Measurements from ENCODE around the gene SLC9A5.

The SLC9A5 gene

DNA sequence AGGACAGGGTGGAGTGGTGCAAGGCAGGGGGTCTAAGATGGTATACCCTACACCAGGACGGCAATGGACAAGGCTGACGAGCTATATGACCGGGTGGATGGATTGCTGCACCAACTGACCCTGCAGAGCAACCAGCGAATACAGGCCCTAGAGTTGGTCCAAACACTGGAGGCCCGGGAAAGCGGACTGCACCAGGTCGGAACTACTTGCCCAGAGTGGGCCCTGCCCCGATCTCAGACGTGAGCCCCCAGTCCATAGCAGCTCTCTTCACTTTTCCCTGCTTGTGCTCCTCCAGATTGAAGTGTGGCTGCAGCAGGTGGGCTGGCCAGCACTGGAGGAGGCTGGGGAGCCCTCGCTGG is 33.6 kb downstream of the SLC9A5 start:
- no peak for DNase-seq

DNA sequence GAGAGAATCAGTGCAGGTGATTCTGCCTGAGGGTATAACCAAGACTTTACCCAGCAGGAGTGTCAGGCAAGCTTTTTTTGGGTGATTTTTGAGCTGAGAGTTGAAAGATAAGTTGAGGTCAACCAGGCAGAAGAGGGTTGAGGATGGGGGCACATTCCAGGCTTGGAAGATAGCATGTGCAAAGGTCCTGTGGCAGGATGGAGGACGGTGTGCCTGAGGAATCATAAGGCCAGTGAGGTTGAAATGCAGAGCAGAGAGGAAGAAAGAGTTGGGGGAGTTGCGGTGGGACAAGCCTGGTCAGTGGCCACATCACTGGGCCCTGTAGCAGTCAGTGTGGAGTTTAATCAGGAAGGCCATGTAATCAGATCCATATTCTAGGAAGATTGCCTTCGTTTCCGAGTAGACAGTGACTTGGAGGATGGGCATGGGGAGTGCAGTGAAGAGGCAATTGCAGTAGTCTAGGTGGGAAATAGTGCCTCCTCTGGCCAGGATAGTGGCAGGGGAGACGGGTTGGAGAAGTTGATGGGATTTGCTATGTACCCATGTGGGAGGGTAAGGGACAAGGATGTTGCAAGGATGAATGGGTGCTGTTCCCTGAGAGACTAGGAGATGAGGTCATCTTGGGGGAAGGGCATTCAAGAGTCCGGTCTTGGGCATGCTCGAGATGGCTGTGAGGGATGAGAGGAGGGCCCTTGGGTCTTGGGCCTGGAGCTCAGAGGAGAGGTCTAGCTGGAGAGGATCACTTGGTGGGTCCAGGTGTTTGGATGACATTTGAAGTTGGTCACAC is 34.5 kb downstream of the SLC9A5 start:
- DNase-seq, result no peak

GRCh38 chr16:67283826-67284555 is 35.2 kb downstream of the SLC9A5 start:
- DNase-seq, result no peak

- DNase-seq, result no peak
Measured at GRCh38 chr16:67284699-67285646, 36.2 kb downstream of the SLC9A5 start.

GRCh38 chr16:67286441-67287235 is 37.9 kb downstream of the SLC9A5 start:
- no peak for DNase-seq

GRCh38 chr16:67287960-67288359 is 39.2 kb downstream of the SLC9A5 start:
- no peak for DNase-seq

GRCh38 chr16:67291461-67291860 is 42.7 kb downstream of the SLC9A5 start:
- DNase-seq, result no peak

- DNase-seq, result no peak
Measured at GRCh38 chr16:67294171-67294757, 45.5 kb downstream of the SLC9A5 start.

- no peak for DNase-seq
Measured at GRCh38 chr16:67294938-67295361, 46.2 kb downstream of the SLC9A5 start.

GRCh38 chr16:67296420-67296819 is 47.6 kb downstream of the SLC9A5 start:
- no peak for DNase-seq

DNA sequence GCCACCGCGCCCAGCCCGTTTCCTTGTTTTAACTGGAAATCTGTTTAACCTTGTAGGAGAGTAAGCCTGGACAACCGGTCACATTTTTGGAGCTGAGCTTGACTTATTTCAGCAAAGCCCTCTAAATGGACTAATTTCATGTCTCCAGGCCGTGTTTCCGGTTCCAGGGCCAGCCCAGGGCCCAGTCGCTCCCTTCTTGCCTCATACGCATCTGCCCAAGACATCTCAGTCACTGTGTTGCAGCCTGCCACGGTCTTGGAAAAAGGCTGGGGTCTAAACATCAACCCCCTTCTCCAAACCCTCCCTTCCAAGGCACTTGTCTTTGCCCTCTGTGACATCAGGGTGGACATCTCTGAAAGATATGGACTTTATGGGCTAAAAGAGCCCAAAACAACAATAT is 49.5 kb downstream of the SLC9A5 start:
- DNase-seq, result no peak

GRCh38 chr16:67299269-67299668 is 50.5 kb downstream of the SLC9A5 start:
- DNase-seq, result no peak

- DNase-seq, result no peak
Measured at GRCh38 chr16:67301080-67301782, 52.5 kb downstream of the SLC9A5 start.

DNA sequence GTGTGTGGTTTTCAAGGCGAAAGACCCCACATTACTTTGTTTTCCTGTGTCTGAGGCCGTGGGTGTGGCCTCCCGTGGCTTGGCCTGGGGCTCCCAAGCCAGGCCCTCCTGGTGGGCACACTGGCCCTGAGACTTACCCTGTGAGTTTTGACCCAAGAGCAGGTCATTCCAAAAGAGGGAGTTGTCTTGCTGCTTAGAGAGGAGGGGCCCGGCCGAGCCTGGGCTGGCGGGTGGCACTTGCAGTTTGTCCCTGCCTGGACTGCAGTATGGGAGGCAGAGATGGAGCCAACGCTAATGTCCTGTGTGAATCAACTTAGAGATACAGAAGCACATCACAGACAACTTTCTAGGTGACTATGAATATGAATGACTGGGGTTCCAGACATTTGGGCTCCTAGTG is 53.3 kb downstream of the SLC9A5 start:
- DNase-seq, result no peak

GRCh38 chr16:67302970-67303369 is 54.2 kb downstream of the SLC9A5 start:
- no peak for DNase-seq

DNA sequence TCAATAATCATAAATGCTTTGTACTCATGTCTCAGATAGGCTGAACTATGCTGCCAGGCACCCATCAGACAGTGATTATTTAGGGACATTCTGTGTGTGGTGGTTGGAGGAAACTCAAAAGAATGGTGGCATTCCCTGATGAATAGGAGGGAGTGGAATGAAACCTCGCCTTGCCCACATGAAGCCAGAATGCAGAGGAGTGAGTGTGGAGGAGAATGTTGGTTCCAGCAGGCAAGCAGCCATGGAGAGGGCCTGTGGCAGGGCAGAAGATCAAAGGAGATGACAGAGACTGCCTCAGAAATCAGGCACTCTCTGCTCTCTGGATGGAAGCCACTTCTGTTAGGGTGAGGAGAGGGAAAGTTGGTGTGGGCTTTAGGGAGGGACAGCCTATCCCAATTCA is 55.2 kb downstream of the SLC9A5 start:
- no peak for DNase-seq

DNA sequence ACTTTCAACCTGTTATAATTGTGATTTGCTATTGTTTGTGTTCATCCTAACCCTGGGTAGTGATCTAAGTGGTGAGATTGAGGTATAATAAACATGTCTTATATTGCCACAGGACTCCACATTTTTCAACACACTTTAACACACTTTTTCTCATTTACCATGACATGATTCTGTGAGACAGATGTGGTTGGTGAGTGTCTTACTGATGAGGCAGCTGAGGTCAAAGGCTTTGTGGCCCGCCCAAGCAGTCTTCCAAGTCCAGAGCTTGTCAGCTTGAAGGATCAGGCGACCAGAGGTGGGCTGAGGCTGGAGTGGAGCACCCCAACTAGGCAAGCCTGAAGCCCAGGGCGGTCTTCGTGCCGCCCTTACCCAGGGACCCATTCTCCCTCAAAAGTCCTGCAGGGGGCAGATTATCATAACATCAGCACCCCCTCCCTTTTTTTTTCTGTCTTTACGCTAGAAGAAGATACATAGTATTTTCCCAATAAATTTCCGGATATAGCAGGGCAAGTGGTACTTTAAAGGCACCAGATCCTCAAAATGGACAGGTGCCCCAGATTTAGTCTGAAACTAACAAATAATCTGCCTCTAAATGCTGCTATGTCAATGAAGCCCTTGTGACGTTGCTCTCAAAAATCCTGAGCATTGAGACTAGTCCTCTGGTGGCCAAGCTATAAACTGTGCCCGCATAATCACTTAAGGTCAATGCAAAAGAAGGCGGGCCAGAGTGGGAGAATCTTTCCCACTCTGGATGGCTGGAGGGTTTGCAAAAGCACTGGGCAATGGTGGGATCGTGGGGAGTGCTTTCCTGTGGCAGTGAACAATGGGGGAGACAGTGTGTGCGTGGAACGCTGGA is 56.7 kb downstream of the SLC9A5 start:
- no peak for DNase-seq

DNA sequence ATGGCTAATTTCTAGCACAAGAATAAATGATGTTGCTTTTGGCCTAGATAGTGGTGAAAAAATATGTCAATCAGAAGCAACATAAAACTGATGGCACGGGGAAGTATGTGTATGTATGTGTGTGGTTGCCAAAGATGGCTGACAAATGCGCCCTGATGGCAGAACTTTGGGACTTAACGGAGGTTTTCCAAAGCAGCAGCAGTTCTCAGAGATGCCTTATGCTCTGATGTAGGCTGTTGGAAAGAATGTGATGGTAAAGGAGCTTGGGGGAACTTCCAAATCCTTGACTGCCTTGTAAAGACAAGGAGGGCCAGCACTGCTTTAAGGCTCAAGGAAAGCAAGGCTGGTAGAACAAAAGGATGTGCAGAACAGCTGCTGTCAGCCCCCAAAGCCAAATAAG is 61.8 kb downstream of the SLC9A5 start:
- no peak for DNase-seq

DNA sequence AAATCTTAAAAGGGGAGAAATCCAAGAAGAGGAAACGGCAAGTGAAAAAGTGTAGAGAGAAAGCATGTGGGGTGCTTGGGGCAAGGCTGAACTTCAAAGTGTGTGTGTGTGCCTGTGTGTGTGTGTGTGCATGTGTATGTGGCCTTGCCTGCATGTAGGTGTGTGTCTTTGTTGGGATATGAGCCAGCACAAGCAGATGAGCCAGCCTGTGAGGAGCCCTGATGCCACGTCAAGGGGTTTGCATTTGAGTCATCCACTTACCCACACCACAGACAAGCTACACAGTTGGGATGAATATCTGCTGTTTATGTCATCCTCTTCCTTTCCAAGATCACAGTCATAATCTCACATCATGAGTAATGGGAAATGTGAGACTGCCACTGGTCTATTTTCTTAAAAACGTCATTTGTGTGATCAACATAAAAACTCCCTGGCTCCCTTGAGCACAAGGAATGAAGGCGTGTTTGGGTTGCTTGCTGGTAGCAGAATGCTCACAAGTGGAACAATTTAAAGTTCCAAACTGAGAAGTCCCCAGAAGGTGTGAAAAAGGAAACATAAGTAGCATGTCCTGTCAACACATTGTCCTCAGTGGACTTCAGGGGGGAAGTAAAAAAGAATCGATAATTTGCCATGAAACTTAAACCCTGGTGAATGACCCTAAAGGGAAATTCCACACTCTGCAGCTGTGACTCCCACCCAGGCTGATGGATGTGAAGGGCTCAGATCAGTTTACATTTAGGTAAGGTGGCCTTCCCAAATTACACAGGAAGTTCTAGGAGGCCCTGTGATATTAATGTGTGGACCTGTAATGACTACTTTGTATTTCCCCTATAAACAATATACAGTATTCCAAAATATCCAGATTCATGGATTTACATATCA is 63.1 kb downstream of the SLC9A5 start:
- DNase-seq, result peak; percentile 85
